Measurements from ENCODE around the gene NADK.

GRCh38 chr1:1703796-1704195 is 74.5 kb downstream of the NADK start:
- TF ChIP-seq POLR2A (IDR thresholded peaks at IDR 0.05), result no peak
- TF ChIP-seq CTCF (IDR thresholded peaks at IDR 0.05), result no peak

Measured in adrenal gland (tissue), 5 donors.